ENCODE measurements around the gene ADCK1.
"Not testable (repeated sequence)": the region's sequence is repeated elsewhere in the genome, so short reads cannot be mapped to it uniquely, and the experiment has no call there.

The ADCK1 gene

GRCh38 chr14:77809011-77809410, 9.1 kb downstream of the ADCK1 start:
- DNase-seq, result no peak

GRCh38 chr14:77812028-77812427, 12.1 kb downstream of the ADCK1 start:
- no peak for DNase-seq

DNA sequence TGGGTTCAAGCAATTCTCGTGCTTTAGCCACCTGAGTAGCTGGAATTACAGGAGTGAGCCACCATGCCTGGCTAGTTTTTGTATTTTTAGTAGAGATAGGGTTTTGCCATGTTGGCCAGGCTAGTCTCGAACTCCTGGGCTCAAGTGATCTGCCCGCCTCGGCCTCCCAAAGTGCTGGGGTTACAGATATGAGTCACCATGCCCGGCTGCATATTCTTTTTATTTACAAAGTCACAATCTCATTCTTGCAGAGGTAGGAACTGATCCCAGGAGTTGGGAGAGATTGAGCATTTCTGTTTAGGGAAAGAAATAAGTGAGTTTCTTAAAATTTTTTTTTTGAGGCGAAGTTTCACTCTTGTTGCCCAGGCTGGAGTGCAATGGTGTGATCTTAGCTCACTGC, 12.8 kb downstream of the ADCK1 start:
- DNase-seq, result not testable (repeated sequence)

GRCh38 chr14:77822307-77822706, 22.4 kb downstream of the ADCK1 start:
- DNase-seq, result no peak

DNA sequence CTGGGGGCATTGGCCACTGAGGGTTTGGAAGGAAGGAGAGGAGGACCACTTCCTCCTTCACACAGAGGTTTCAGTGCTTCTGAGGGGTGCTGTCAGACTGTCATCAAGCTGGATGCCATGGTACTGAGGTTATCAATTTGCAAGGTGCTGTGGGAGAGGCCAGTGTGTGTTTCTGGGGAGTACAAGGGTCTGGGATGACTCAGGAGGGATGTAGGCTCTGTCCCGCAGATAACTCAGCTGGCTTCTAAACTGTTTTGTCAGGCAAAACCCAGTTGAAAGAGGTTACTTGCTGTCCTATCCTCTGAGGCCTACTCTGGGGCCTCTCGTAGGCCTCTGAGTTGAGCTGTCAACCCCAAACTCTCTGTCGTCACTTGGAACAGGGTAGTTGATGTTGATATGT, 22.8 kb downstream of the ADCK1 start:
- DNase-seq, result no peak

- no peak for DNase-seq
These were observed 23.5 kb downstream of the ADCK1 start for GRCh38 chr14:77823378-77823777.

GRCh38 chr14:77825895-77826519, 26.1 kb downstream of the ADCK1 start:
- DNase-seq, result no peak

DNA sequence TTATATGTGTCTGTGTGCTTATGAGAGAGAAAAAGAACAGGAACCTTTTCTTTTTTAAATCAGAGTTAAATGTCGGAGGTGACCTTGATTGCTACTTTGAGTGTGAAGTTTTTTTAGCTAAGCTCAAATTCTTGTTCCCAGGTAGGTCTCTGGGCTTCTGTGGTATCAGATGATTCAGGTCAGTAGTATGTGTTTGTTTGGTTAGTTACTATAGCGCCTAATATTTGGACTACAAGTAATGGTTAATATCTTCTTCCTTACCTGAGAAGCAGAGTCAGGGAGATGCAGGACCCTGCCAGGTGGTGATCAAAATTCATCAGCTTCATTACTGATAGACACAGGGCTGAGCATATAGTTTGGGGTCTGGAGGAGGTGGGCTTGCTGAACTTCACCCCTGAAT, 30.8 kb downstream of the ADCK1 start:
- DNase-seq, result no peak

- DNase-seq, result no peak
These were observed 32.4 kb downstream of the ADCK1 start for GRCh38 chr14:77832297-77832696.

- DNase-seq, result no peak
These were observed 38.0 kb downstream of the ADCK1 start for GRCh38 chr14:77837926-77838325.

GRCh38 chr14:77838831-77839511, 39.1 kb downstream of the ADCK1 start:
- DNase-seq, result no peak

DNA sequence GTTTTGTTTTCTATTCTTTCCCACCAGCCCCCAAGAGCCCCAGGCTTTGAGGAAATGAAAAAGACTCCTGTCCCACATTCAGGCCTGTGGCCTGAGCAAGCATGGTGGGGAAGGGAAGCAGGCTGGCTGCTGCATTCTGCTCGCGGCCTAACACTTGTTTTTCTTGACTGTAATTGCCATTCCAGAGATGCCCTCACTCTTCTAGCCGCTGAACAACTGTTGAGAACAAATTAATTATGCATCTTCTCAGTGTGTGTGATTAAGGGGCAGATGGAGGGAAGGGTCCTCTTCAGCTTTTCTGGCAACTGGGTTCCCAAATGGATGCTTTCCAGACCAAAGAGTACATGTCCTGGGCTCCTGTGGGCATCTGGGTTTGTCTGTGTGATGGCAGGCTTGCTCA, 43.3 kb downstream of the ADCK1 start:
- DNase-seq, result no peak

DNA sequence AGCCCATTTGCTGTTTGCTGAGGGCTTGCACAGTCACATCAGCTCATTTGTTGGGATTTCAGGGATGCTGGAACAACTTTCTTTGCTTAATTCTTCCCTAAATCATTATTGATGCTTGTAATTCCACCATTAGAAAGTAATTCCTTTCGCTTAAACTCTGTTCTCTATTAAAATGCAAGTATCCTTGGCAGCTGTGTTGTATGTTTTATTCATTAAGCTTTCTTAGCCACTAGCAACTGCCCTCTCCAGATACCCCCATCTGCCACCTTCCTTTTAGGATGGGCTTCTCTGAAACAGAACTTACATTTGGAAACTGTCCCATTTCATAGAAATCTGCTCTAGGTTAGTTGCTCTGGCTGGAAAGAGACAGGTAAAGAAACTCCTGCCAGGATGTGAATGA, 43.7 kb downstream of the ADCK1 start:
- DNase-seq, result no peak

GRCh38 chr14:77844802-77845201, 44.9 kb downstream of the ADCK1 start:
- DNase-seq, result no peak

DNA sequence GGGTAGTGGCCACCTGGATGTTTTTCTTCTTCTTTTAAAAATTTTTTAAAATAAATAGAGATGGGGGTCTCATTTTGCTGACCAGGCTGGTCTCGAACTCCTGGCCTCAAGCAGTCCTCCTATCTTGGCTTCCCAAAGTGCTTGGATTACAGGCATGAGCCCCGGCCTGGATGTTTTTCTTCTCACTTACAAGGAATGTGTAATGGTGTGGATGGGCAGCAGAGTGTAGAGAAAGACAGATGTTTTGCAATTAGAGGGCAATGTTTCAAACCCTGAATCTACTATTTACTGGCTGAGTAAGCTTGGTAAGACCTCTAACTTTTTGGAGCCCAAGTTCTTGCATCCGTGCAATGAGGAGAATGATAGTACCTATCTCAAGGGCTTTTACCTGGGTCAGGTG, 48.1 kb downstream of the ADCK1 start:
- no peak for DNase-seq

DNA sequence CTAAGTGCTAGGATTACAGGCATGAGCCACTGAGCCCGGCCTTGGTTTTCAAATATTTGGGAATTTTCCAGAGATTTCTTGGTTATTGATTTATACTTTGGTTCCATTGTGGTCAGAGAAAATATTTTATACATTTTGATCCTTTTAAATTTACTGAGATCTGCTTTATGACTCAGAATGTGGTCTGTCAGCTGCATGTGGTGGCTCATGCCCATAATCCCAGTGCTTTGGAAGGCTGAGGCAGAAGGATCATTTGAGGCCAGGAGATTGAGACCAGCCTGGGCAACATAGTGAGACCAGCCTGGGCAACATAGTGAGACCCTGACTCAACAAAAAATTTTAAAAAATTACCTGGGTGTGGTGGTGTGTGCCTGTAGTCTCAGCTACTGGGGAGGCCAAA, 49.8 kb downstream of the ADCK1 start:
- no peak for DNase-seq

DNA sequence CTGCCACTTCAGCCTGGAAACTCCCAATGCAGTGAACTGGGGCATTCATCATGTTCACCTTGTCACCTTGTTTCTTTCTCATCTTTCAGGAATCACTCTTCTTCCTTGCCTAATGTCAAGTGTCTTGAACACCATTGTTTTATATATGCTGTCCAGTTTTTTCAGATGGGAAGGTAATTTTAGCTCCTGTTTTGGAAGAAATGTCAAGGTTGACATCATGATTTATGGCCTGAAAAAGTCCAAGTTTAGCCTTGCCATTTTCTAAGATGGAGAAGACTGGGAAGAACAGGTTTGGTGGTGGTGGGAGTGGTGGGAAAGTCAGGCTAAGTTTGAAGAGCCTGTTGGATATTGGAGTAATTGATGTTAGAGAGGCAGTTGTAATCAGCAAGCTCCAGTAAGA, 54.0 kb downstream of the ADCK1 start:
- DNase-seq, result no peak

DNA sequence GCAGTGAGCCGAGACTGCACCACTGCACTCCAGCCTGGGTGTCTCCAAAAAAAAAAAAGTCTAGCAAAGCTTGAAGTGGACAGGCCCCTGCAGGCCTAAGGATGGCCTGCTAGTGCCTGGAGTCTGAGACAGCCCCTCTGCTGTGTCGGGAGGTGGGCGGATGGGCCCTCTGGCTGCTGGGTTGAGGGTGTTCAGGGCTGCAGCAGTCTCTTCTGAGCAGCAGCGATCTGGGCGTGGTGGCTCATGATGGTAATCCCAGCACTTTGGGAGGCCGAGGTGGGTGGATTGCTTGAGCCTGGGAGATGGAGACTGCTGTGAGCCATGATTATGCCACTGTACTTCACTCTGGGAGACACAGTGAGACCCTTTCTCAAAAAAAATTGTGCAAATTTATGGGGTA, 57.0 kb downstream of the ADCK1 start:
- no peak for DNase-seq

DNA sequence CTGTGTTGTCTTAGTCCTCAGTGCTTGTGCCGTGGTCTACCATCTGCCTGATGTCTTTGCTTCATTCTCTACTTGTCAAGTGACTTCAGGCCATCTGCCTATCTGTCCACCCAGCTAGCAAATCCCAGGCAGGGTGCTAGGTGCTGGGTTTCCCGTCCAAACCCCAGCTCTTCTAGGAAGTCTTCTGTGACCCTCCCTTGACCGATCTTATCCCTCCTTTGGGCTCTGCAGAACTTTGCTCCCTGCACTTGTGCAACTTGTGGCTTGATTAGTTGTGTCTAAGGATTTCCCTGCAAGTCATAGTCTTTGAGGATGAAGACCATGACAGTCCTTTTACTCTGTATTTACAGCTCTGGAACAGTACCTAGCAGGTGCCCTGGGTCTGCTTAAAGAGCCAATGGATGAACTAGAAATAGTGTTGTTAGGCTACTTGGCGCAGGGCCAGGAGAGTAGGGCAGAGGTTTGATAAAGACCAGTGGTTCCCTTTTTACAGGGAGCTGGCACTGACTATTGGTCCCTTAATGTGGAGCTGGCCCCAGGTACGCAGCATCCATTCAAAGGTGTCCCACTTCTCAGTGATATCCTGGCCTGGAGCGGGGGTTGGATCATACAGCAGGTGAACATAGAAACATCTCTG, 60.1 kb downstream of the ADCK1 start:
- DNase-seq, result no peak

DNA sequence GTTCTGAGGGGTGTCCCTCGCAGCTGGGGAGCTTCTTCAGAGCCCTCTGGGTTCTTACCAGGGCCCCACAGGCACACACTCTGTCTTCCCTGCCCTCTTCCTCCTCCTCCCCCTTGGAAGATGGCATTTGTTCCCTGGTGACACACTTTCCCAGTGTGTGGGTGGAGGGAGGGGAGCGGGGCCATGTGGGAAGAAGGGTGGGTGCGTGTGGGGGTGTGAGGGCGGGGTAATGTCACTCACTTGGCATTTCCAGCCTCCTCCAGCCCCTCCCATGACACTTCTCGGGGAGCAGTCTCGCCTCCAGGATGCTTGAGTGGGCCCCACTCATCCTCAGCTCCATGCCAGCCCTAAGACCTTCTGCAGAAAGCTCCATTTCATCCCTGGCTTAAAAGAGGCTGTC, 61.3 kb downstream of the ADCK1 start:
- DNase-seq, result no peak

- DNase-seq, result peak; percentile 77
These were observed 62.4 kb downstream of the ADCK1 start for GRCh38 chr14:77862154-77862786.

DNA sequence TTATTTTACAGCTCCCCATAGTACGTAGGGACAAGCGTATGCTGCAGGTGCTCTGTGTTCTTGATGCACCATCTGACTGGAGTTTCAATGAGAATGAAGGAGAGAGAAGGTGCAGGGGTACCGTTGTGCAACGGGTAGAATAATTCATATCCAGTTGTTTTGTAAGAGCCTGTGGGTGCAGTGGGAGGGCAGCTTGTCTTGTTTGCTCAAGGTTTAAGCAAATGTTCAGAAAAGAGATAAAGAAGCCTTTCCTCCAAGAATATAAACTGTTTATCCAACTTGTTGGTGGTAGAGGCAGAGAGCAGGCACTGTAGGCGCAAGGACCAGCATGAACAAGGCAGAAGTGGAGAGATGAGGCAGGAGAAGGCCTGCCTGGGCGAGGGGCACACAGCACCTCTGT, 64.2 kb downstream of the ADCK1 start:
- no peak for DNase-seq

- DNase-seq, result no peak
These were observed 64.7 kb downstream of the ADCK1 start for GRCh38 chr14:77864580-77864979.

- no peak for DNase-seq
These were observed 65.5 kb downstream of the ADCK1 start for GRCh38 chr14:77865455-77865854.

All from stimulated activated CD4-positive, alpha-beta T cell treated with anti-CD3 and anti-CD28 coated beads, Interleukin-4, amount 100 ng/mL, for 1 hour (primary cell).